ENCODE results near the gene CERS3.
"Not testable (repeated sequence)": the region's sequence is repeated elsewhere in the genome, so short reads cannot be mapped to it uniquely, and the experiment has no call there.

The CERS3 gene

GRCh38 chr15:100464256-100464655 lies 64.5 kb downstream of the CERS3 start:
- no peak for DNase-seq

DNA sequence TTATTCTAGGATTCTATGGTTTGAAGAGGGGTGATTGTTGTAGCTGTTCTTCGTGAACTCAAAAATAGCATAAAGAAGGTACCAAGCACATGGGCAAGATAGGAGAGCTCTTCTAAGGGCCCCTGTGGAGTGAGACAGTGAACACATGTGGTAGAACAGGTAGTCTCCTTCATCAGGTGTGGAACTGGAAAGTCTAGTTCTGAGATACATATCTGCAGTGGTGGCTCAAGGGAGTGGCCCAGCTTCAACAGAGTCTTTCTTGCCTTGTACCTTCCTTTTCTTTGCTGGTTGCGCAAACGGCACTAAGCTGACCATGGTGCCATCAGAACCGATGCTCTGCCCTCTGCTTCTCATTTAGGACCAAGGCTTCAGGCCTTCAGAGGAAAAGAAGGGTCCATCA lies 65.2 kb downstream of the CERS3 start:
- no peak for DNase-seq

DNA sequence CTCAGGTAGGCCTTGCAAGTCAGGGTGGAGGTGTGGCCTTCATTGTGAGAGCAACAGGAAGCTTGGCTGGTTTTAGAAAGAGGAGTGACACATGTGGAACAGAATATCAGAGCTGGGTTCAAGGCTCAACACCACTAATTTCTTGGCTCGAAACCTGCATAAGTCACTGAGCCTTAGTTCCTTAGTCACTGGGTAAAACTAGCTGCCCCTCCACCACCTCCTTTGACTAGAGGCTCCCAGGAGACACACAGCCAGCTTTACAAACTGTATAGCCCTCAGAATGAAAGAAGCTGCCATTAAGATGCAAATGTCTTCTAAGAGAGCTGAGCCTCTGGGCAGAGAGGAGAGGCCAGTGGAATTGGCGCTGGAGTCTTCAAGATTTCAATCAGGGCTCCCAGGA lies 67.7 kb downstream of the CERS3 start:
- no peak for DNase-seq

- no peak for DNase-seq
These were observed 71.5 kb downstream of the CERS3 start for GRCh38 chr15:100457201-100457600.

DNA sequence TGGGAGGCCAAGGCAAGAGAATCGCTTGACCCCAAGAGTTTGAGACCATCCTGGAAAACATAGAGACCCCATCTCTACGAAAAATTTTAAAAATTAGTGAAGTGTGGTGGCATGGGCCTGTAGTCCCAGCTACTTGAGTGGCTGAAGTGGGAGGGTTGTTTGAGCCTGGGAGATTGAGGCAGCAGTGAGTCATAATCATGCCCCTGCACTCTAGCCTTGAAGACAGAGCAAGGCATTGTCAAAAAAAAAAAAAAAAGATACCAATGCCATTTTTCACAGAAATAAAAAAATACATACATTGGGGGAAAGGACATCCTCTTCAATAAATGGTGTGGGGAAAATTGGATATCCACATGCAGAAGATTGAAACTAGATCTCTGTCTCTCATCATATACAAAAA lies 74.6 kb downstream of the CERS3 start:
- no peak for DNase-seq

GRCh38 chr15:100448481-100448880 lies 80.3 kb downstream of the CERS3 start:
- no peak for DNase-seq

- DNase-seq: not testable (repeated sequence)
These were observed 87.7 kb downstream of the CERS3 start for GRCh38 chr15:100441063-100441462.

- DNase-seq: no peak
These were observed 89.2 kb downstream of the CERS3 start for GRCh38 chr15:100439514-100439913.

- DNase-seq: peak; percentile 72 to 80 (median 75)
These were observed 90.2 kb downstream of the CERS3 start for GRCh38 chr15:100438570-100438969.

- DNase-seq: no peak
These were observed 91.5 kb downstream of the CERS3 start for GRCh38 chr15:100437261-100437660.

GRCh38 chr15:100434561-100434960 lies 94.2 kb downstream of the CERS3 start:
- DNase-seq: no peak

GRCh38 chr15:100434038-100434437 lies 94.7 kb downstream of the CERS3 start:
- DNase-seq: no peak

GRCh38 chr15:100433304-100433703 lies 95.4 kb downstream of the CERS3 start:
- peak in 3 of 4 experiments; percentile 14 to 20 (median 17) for DNase-seq

- no peak for DNase-seq
These were observed 98.3 kb downstream of the CERS3 start for GRCh38 chr15:100430411-100430810.

DNA sequence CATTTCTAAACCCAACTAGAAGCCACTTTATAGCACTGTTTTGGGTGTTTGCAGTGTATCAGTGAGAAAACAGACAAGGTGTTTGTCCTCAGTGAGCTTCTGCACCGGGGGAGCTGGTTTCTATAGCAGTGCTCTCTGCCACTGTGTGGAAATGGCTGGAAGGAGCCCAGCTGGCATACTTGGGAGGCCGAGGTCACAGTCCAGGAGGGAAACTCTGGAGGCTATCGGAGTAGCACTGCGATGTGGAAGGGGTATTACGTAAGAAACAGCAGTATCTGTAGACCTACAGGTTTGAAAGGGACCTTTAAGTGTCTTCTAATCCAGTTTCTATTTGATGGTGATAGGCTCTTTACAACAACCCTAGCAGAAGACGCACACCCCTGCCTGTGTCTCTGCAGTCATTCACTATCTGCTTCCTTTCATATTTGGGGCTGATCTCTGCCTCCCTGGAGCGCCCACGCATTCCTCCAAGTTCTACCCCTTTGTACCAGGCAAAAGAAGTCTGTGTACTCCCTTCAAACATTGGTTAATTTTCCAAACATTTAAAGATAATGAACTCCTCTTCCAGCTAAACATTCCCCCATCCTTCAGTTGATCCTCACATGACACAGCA lies 99.5 kb downstream of the CERS3 start:
- no peak for DNase-seq

DNA sequence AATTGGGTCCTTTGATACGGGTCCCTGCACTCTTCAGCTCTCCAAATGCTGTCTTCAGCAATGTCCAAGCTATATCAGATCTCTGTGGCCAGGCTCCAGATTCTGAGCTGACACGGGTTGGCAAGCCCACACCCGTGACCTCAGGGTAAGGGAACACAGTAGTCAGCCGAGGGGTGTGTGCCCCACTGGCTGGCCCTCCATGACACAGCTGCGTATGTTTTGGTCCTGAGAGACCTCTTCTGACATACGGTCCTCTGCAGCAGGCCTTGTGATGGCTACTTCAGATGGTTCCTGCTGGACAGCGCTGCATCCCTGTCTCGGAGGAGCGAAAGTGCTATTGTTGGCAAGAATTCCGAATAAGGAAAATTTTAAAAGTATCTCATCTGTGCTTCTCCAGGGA lies 101.8 kb downstream of the CERS3 start:
- no peak for DNase-seq

GRCh38 chr15:100405179-100405578 lies 123.6 kb downstream of the CERS3 start:
- no peak for DNase-seq

DNA sequence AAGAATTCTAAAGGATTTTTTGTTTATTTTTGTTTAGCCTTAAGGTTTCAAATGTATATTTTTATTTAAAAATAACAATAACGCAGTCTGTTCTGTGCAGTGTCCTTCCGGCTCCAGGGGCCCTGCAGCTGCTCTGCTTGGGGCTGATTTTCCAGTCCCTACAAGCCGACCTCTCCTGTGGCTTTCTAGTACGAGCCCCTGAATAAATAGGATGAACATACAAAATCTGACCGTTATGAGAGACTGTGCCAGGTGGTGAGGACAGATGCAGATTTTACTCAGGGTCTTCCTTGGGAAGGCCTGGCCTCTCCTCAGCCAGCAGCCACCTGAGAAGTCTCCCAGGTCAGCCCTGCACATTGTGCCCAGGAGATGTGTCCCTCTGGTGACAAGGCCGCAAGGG lies 127.8 kb downstream of the CERS3 start:
- DNase-seq: no peak

DNA sequence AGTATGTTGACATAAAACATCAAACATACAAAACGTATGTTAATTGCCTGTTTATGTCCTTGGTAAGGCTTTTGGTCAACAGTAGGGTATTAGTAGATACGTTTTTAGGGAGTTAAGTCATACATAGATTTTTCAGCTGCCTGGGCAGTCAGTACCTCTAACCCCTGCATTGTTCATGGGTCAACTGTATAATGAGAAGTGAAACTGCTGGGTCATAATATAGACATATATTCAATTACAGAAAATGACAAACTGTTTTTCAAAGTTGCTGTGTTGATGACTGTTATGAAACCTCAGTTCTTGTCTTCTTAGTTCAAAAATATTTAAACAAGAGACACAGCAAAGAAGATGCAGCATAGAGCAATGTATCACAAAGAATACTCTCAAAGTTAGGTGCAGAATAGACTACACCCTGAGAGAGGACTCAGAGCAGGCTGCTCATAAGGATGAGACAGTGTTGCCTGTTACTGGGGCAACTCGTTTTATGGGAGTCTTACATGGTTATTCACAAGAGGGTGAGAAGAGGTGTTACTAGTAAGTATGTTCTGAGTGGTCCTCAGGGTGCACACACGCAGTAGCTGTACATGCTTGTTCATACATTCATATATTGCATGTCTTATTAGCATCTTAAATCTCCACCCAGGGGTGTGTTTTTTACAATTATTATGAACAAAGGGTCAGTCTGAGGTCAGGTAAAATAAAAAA lies 133.9 kb downstream of the CERS3 start:
- peak; percentile 28 to 75 (median 50) for DNase-seq

DNA sequence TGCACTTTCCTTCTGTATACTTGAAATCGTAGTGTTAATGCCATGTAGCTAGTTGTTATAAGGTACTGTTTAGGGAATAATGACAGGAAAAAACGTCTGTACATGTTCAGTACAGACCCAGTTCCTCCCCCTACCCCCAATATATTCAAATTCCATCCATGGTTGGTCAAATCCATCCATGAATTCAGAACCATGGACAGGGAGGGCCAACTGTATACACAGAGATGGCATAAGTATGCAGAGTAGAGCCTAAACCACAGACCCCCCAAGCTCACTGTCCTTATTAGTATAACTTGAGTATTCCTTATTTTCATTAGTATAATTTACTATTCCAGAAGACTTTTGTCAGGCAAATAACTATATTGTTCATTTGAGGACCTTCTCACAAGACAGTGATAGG lies 135.7 kb downstream of the CERS3 start:
- DNase-seq: no peak

- peak; percentile 27 to 69 (median 54) for DNase-seq
These were observed 143.3 kb downstream of the CERS3 start for GRCh38 chr15:100385300-100386050.

DNA sequence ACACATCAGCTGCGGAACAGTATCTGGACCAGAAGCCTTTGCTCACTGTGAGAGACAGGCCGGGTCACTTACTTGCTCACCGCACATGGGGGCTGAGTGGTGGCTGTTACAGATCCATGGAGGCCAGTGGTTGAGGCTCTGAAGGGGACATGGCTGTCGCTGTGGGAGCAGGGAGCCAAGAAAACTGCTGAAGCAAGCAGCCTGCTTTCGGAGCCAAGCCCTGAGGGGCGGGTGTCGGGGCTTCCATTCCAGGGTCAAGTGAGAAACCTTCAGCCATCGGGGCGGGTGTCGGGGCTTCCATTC lies 144.7 kb downstream of the CERS3 start:
- DNase-seq: no peak

- peak; percentile 47 to 55 (median 51) for DNase-seq
These were observed 145.2 kb downstream of the CERS3 start for GRCh38 chr15:100383302-100384107.

All from suppressor macrophage (primary cell).